Fibroblast of lung (primary cell): ENCODE measurements around the gene HAGH. TPM values are rescaled to one million over a fixed set of nuclear protein-coding genes. Genes with fewer than 3 reads are reported as not detected.

ENCODE experiments used
- DNase-seq, 2 donors: peaks; one replicate each; pipeline versions ENCODE4 v3.0.0 to v3.0.0-alpha.2; 2010; ENCODE audit warnings: low read depth in 2 of 2
- H2AFZ ChIP-seq: 2 replicates; pipeline ENCODE4 v1.5.1; 2012; ENCODE audit warnings: low read length, control low read depth, inconsistent platforms
- H3K27ac ChIP-seq: 2 replicates; pipeline ENCODE4 v1.5.1; 2011; ENCODE audit warnings: low read length, control low read depth; ENCODE audit not compliant: insufficient read depth
- H3K27me3 ChIP-seq: 2 replicates; pipeline ENCODE4 v1.5.1; 2011; ENCODE audit warnings: mild to moderate bottlenecking, low read length; ENCODE audit not compliant: control insufficient read depth, insufficient read depth
- H3K36me3 ChIP-seq: 2 replicates; pipeline ENCODE4 v1.5.1; 2011; ENCODE audit warnings: low read length; ENCODE audit not compliant: control insufficient read depth, insufficient read depth
- H3K4me1 ChIP-seq: 2 replicates; pipeline ENCODE4 v1.5.1; 2011; ENCODE audit warnings: low read length; ENCODE audit not compliant: control insufficient read depth, insufficient read depth; ENCODE audit errors: extremely low read depth
- H3K4me2 ChIP-seq: 2 replicates; pipeline ENCODE4 v1.5.1; 2011; ENCODE audit warnings: low read length, control low read depth; ENCODE audit not compliant: insufficient read depth; ENCODE audit errors: extremely low read depth
- H3K4me3 ChIP-seq, 4 experiments: fragments of 200-600 bp in 1 of 4; sonication (generic) in 1 of 4; replicated peaks in 1 of 4; 2 replicates each; pipeline ENCODE4 v1.5.1; 2011 to 2016; ENCODE audit warnings: low read length in 4 of 4, low read depth in 3 of 4, mild to moderate bottlenecking in 3 of 4, control low read depth in 2 of 4, inconsistent platforms in 1 of 4, mixed read lengths in 1 of 4; ENCODE audit not compliant: insufficient read depth in 1 of 4; ENCODE audit errors: control extremely low read depth in 1 of 4
- H3K79me2 ChIP-seq: 2 replicates; pipeline ENCODE4 v1.5.1; 2012; ENCODE audit warnings: mild to moderate bottlenecking, low read length, inconsistent platforms; ENCODE audit not compliant: control insufficient read depth, insufficient read depth
- H3K9ac ChIP-seq: 2 replicates; pipeline ENCODE4 v1.5.1; 2011; ENCODE audit warnings: mild to moderate bottlenecking, low read length, control low read depth; ENCODE audit not compliant: insufficient read depth
- H3K9me3 ChIP-seq: 2 replicates; pipeline ENCODE4 v1.5.1; 2012; ENCODE audit warnings: low read depth, low read length; ENCODE audit not compliant: control insufficient read depth, insufficient read depth
- H4K20me1 ChIP-seq: 2 replicates; pipeline ENCODE4 v1.5.1; 2011; ENCODE audit warnings: low read length; ENCODE audit not compliant: control insufficient read depth, insufficient read depth; ENCODE audit errors: extremely low read depth
- EZH2 ChIP-seq: IDR thresholded peaks from 2 replicates; pipeline ENCODE4 v1.5.1; 2012; ENCODE audit warnings: low read length, control low read depth, mild to moderate bottlenecking; ENCODE audit errors: missing control alignments
- polyA plus RNA-seq, 2 donors: library from polyadenylated mRNA; depleted of rRNA in 1 of 2; stranded (reverse) in 1 of 2; unstranded in 1 of 2; fragments of >200 nt; gene quantifications; 2 replicates each; pipeline ENCODE4 v1.2.1, GENCODE V29; 2011 to 2012; ENCODE audit warnings: missing spikeins in 1 of 2
- total RNA-seq: library from RNA; depleted of rRNA; stranded (reverse); fragments of >200 nt; gene quantifications from 2 replicates; pipeline ENCODE4 v1.2.1, GENCODE V29; 2014
- TF ChIP-seq, protein P1 (sequence below), 2 donors: IDR thresholded peaks in 1 of 2; conservative IDR thresholded peaks in 1 of 2; 1 replicate in 1 of 2; 2 replicates in 1 of 2; pipeline ENCODE4 v1.5.1; 2011 to 2012; ENCODE audit warnings: low read length in 2 of 2, control low read depth in 1 of 2, inconsistent platforms in 1 of 2, low read depth in 1 of 2, mild to moderate bottlenecking in 1 of 2

The HAGH gene
- total and polyA plus RNA-seq, 2 donors (not counting 1 experiment from before 2014, with no cell fraction given), result 18.4 to 47.4 TPM

DNA sequence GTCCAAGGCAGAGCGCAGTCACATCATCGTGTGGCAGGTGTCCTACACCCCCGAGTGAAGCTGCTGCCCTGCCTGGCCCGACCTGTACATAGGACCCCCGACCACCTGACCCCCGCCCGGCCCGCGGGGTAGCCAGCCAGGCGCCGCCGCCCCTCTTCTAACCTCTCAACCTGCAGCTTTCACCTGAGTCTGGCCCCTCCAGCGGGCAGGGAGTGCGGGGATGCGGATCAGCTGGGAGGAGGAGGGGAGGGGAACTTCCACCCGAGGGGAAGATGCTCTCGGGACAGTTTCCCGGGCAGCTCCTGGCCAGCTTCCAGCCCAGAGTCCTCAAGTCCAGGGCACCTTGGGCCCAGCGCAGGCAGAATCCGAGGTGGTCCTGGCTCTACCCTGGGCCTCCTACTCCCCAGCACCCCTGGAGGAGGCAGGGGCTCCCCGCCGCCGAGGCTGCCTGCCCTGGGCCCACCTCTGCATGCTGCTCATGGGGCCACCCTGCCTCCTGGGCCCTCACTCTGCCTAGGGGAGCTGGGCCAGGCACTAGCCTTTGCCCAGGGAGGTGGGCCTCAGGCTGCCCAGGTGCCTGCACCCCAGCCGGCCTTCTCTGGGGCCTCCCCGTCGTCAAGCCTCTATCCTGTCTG lies 57.7 kb downstream of the HAGH start:
- no peak overlapping the region for H2AFZ ChIP-seq
- H3K9ac ChIP-seq, result no peak overlapping the region
- H3K4me2 ChIP-seq, result no peak overlapping the region
- H3K9me3 ChIP-seq, result no peaks in the 10 kb centered on the region
- no peak overlapping the region for H3K4me3 ChIP-seq
- peaks cover 15% of the 10 kb centered on the region for H3K79me2 ChIP-seq
- no peak overlapping the region for H3K27ac ChIP-seq
- DNase-seq, result no peak
- H4K20me1 ChIP-seq, result no peaks in the 10 kb centered on the region
- H3K36me3 ChIP-seq, result peaks cover 40% of the 10 kb centered on the region
- H3K27me3 ChIP-seq, result no peaks in the 10 kb centered on the region
- TF ChIP-seq EZH2, result no peak
- TF ChIP-seq, protein P1, sequence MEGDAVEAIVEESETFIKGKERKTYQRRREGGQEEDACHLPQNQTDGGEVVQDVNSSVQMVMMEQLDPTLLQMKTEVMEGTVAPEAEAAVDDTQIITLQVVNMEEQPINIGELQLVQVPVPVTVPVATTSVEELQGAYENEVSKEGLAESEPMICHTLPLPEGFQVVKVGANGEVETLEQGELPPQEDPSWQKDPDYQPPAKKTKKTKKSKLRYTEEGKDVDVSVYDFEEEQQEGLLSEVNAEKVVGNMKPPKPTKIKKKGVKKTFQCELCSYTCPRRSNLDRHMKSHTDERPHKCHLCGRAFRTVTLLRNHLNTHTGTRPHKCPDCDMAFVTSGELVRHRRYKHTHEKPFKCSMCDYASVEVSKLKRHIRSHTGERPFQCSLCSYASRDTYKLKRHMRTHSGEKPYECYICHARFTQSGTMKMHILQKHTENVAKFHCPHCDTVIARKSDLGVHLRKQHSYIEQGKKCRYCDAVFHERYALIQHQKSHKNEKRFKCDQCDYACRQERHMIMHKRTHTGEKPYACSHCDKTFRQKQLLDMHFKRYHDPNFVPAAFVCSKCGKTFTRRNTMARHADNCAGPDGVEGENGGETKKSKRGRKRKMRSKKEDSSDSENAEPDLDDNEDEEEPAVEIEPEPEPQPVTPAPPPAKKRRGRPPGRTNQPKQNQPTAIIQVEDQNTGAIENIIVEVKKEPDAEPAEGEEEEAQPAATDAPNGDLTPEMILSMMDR (conservative IDR thresholded peaks at IDR 0.05 in 1 of 2, IDR thresholded peaks at IDR 0.05 in 1 of 2; ENCODE audit: low read depth in 1 of 2, low read length in 2 of 2), result no peak
- peaks cover 12% of the 10 kb centered on the region for H3K4me1 ChIP-seq

- peaks cover 42% of the 10 kb centered on the region for H3K36me3 ChIP-seq
- H3K9me3 ChIP-seq, result no peaks in the 10 kb centered on the region
- H3K4me3 ChIP-seq, result no peak overlapping the region
- peaks cover 11% of the 10 kb centered on the region for H3K79me2 ChIP-seq
- no peak overlapping the region for H3K4me2 ChIP-seq
- H2AFZ ChIP-seq, result no peak overlapping the region
- no peaks in the 10 kb centered on the region for H4K20me1 ChIP-seq
- H3K27ac ChIP-seq, result no peak overlapping the region
- no peaks in the 10 kb centered on the region for H3K27me3 ChIP-seq
- peaks cover 12% of the 10 kb centered on the region for H3K4me1 ChIP-seq
- TF ChIP-seq, protein P1 (conservative IDR thresholded peaks at IDR 0.05 in 1 of 2, IDR thresholded peaks at IDR 0.05 in 1 of 2; ENCODE audit: low read depth in 1 of 2, low read length in 2 of 2), result no peak
- TF ChIP-seq EZH2, result no peak
- no peak for DNase-seq
- H3K9ac ChIP-seq, result no peak overlapping the region
Observed at GRCh38 chr16:1768061-1768766, 58.4 kb downstream of the HAGH start.

DNA sequence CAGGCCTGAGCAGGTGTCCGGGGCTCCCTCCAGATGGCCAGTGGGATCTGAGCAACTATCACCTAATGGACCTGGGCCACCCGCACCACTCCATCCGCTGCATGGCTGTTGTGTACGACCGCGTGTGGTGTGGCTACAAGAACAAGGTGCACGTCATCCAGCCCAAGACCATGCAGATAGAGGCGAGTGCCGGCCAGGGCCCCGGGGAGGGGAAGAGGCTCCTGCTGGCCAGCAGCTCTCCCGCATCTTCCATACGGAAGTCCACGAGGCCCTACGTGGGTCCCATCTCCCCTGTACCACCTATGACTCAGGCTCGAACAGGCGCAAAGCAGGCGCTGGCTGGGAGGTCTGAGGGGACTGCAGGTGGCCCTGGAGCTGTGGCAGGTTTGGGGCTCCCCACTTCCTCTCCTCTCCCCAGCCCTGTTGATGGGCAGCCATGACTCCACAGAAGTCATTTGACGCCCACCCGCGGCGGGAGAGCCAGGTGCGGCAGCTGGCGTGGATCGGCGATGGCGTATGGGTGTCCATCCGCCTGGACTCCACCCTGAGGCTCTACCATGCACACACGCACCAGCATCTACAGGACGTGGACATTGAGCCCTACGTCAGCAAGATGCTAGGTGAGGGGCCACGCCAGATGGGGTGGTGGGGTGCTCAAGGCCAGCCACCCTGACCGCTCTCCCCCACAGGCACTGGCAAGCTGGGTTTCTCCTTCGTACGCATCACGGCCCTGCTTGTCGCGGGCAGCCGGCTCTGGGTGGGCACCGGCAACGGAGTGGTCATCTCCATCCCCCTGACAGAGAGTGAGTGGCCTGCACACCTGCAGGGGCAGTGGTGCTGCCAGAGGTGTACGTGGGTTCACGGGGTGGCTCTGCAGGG lies 59.3 kb downstream of the HAGH start:
- Histone ChIP-seq H3K36me3 (peaks cover 47% of the 10 kb centered on the region), H3K27me3 (no peaks in the 10 kb centered on the region), H3K4me1 (peaks cover 12% of the 10 kb centered on the region), H3K27ac (no peak overlapping the region), H3K79me2 (peaks cover 6% of the 10 kb centered on the region), H4K20me1 (no peaks in the 10 kb centered on the region), H3K9me3 (no peaks in the 10 kb centered on the region), H3K4me3 (no peak overlapping the region), H3K4me2 (no peak overlapping the region), H3K9ac (no peak overlapping the region), H2AFZ (no peak overlapping the region)
- no peak for DNase-seq
- no peak for TF ChIP-seq EZH2
- TF ChIP-seq, protein P1 (conservative IDR thresholded peaks at IDR 0.05 in 1 of 2, IDR thresholded peaks at IDR 0.05 in 1 of 2; ENCODE audit: low read depth in 1 of 2, low read length in 2 of 2), result no peak
